H9 (cell line): Measurements from ENCODE around the gene ATP11B. TPM values are rescaled to one million over a fixed set of nuclear protein-coding genes. Genes with fewer than 3 reads are reported as not detected.
A peak's percentile ranks its signal among the peaks of the same experiment; 100 is the strongest.

Source experiments
- DNase-seq: peaks from one replicate; pipeline ENCODE4 v3.0.0-alpha.2; 2017
- H2AFZ ChIP-seq: one replicate; pipeline ENCODE4 v1.6.1; 2013; ENCODE audit warnings: mild to moderate bottlenecking, low read length, control low read depth, moderate library complexity
- H2AK5ac ChIP-seq: 2 replicates; pipeline ENCODE4 v1.6.1; 2013; ENCODE audit warnings: low read length, control low read depth, mixed read lengths; ENCODE audit not compliant: insufficient read length
- H2BK120ac ChIP-seq: one replicate; pipeline ENCODE4 v1.6.1; 2013; ENCODE audit warnings: low read depth, mild to moderate bottlenecking, low read length, control low read depth, inconsistent platforms; ENCODE audit not compliant: poor library complexity, severe bottlenecking
- H2BK12ac ChIP-seq: 2 replicates; pipeline ENCODE4 v1.6.1; 2013; ENCODE audit warnings: low read length, control low read depth, mixed read lengths, low read depth; ENCODE audit not compliant: insufficient read length
- H2BK15ac ChIP-seq: 2 replicates; pipeline ENCODE4 v1.6.1; 2013; ENCODE audit warnings: low read depth, low read length, control low read depth
- H2BK20ac ChIP-seq: one replicate; pipeline ENCODE4 v1.6.1; 2013; ENCODE audit warnings: low read depth, mild to moderate bottlenecking, low read length, control low read depth, inconsistent platforms; ENCODE audit not compliant: poor library complexity, severe bottlenecking
- H2BK5ac ChIP-seq: 2 replicates; pipeline ENCODE4 v1.6.1; 2013; ENCODE audit warnings: low read length, control low read depth, mixed read lengths; ENCODE audit not compliant: insufficient read length
- H3K14ac ChIP-seq: 2 replicates; pipeline ENCODE4 v1.6.1; 2013; ENCODE audit warnings: low read length, control low read depth; ENCODE audit not compliant: insufficient read depth
- H3K18ac ChIP-seq: 2 replicates; pipeline ENCODE4 v1.6.1; 2013; ENCODE audit warnings: low read depth, mild to moderate bottlenecking, mixed read lengths, low read length, control low read depth; ENCODE audit not compliant: insufficient read length
- H3K23ac ChIP-seq: 2 replicates; pipeline ENCODE4 v1.6.1; 2013; ENCODE audit warnings: low read length, control low read depth, mixed read lengths, low read depth; ENCODE audit not compliant: insufficient read length
- H3K23me2 ChIP-seq: 2 replicates; pipeline ENCODE4 v1.6.1; 2013; ENCODE audit warnings: low read depth, mild to moderate bottlenecking, mixed read lengths, low read length, control low read depth; ENCODE audit not compliant: insufficient read length, poor library complexity, severe bottlenecking
- H3K27ac ChIP-seq: 2 replicates; pipeline ENCODE4 v1.5.1; 2013; ENCODE audit warnings: low read length, control low read depth, mixed read lengths, low read depth; ENCODE audit not compliant: insufficient read length
- H3K27me3 ChIP-seq: 2 replicates; pipeline ENCODE4 v1.6.1; 2013; ENCODE audit warnings: low read length, control low read depth, inconsistent platforms; ENCODE audit not compliant: insufficient read depth
- H3K4ac ChIP-seq: 2 replicates; pipeline ENCODE4 v1.6.1; 2013; ENCODE audit warnings: low read depth, mild to moderate bottlenecking, control low read depth, inconsistent platforms, low read length, moderate library complexity
- H3K4me1 ChIP-seq: 2 replicates; pipeline ENCODE4 v1.6.1; 2013; ENCODE audit warnings: low read length, control low read depth, inconsistent platforms; ENCODE audit not compliant: insufficient read depth
- H3K4me2 ChIP-seq: 2 replicates; pipeline ENCODE4 v1.6.1; 2013; ENCODE audit warnings: low read length, control low read depth, mixed read lengths; ENCODE audit not compliant: insufficient read length, insufficient read depth
- H3K56ac ChIP-seq: 2 replicates; pipeline ENCODE4 v1.6.1; 2013; ENCODE audit warnings: low read depth, mild to moderate bottlenecking, mixed read lengths, low read length, control low read depth; ENCODE audit not compliant: insufficient read length
- H3K79me1 ChIP-seq: 2 replicates; pipeline ENCODE4 v1.6.1; 2013; ENCODE audit warnings: low read depth, mild to moderate bottlenecking, moderate library complexity, low read length, control low read depth, inconsistent platforms; ENCODE audit not compliant: insufficient read depth, poor library complexity, severe bottlenecking
- H3K79me2 ChIP-seq: 2 replicates; pipeline ENCODE4 v1.6.1; 2013; ENCODE audit warnings: low read length, control low read depth, inconsistent platforms; ENCODE audit not compliant: insufficient read depth
- H3K9ac ChIP-seq: 2 replicates; pipeline ENCODE4 v1.6.1; 2013; ENCODE audit warnings: low read length, control low read depth, mixed read lengths; ENCODE audit not compliant: insufficient read length; ENCODE audit errors: extremely low read depth
- H3K9me3 ChIP-seq: one replicate; pipeline ENCODE4 v1.6.1; 2013; ENCODE audit warnings: low read depth, low read length, inconsistent platforms; ENCODE audit not compliant: control insufficient read depth
- H3T11ph ChIP-seq: one replicate; pipeline ENCODE4 v1.6.1; 2013; ENCODE audit warnings: mild to moderate bottlenecking, low read length, control low read depth, inconsistent platforms
- H4K20me1 ChIP-seq: one replicate; pipeline ENCODE4 v1.6.1; 2013; ENCODE audit not compliant: control insufficient read depth, insufficient read length, insufficient read depth
- H4K5ac ChIP-seq: 2 replicates; pipeline ENCODE4 v1.6.1; 2013; ENCODE audit warnings: low read depth, mild to moderate bottlenecking, mixed read lengths, low read length, control low read depth; ENCODE audit not compliant: insufficient read length
- H4K8ac ChIP-seq: replicated peaks from 2 replicates; pipeline ENCODE4 v1.6.1; 2013; ENCODE audit warnings: low read length, control low read depth, mixed read lengths, low read depth; ENCODE audit not compliant: insufficient read length
- H4K91ac ChIP-seq: 2 replicates; pipeline ENCODE4 v1.6.1; 2013; ENCODE audit warnings: low read depth, mild to moderate bottlenecking, moderate library complexity, mixed read lengths, low read length, control low read depth; ENCODE audit not compliant: insufficient read length
- H3K27ac Mint-ChIP-seq, 3 experiments: 2 replicates in 2 of 3; 3 replicates in 1 of 3; pipeline ENCODE4 v1.8.0; 2020 to 2021; ENCODE audit warnings: mixed read lengths in 3 of 3, mild to moderate bottlenecking in 1 of 3, moderate library complexity in 1 of 3
- H3K27me3 Mint-ChIP-seq: 2 replicates; pipeline ENCODE4 v1.8.0; 2021; ENCODE audit warnings: low read depth, mild to moderate bottlenecking, moderate library complexity, mixed read lengths
- H3K36me3 Mint-ChIP-seq, 3 experiments: 2 replicates in 2 of 3; 3 replicates in 1 of 3; pipeline ENCODE4 v1.8.0; 2020 to 2021; ENCODE audit warnings: low read depth in 3 of 3, mixed read lengths in 3 of 3; ENCODE audit not compliant: insufficient read depth in 1 of 3
- H3K4me1 Mint-ChIP-seq, 2 experiments: 2 replicates each; pipeline ENCODE4 v1.8.0; 2020; ENCODE audit warnings: mixed read lengths in 2 of 2
- H3K4me3 Mint-ChIP-seq, 2 experiments: 2 replicates in 1 of 2; 3 replicates in 1 of 2; pipeline ENCODE4 v1.8.0; 2020 to 2021; ENCODE audit warnings: mild to moderate bottlenecking in 2 of 2, mixed read lengths in 2 of 2, moderate library complexity in 1 of 2
- H3K9me3 Mint-ChIP-seq, 2 experiments: 2 replicates in 1 of 2; 3 replicates in 1 of 2; pipeline ENCODE4 v1.8.0; 2020; ENCODE audit warnings: mild to moderate bottlenecking in 2 of 2, mixed read lengths in 2 of 2, moderate library complexity in 1 of 2
- CTCF ChIP-seq: fragments of 200-600 bp; sonication (generic); conservative IDR thresholded peaks from 3 replicates; pipeline ENCODE4 v1.8.0; 2021; ENCODE audit warnings: antibody characterized with exemption, mild to moderate bottlenecking
- total RNA-seq: library from RNA; stranded (reverse); gene quantifications from 2 replicates; pipeline ENCODE4 v1.2.1, GENCODE V29; 2021

Gene ATP11B
- total RNA-seq, 1 experiment from 2014 or later: 30.0 TPM

- Histone ChIP-seq H3K4ac (no peak overlapping the region), H2BK5ac (no peak overlapping the region), H3K23me2 (no peaks in the 10 kb centered on the region), H4K8ac (no peak overlapping the region), H2AFZ (no peak overlapping the region), H3K27me3 (no peaks in the 10 kb centered on the region), H2BK12ac (no peak overlapping the region), H3K4me2 (no peak overlapping the region), H3K14ac (no peak overlapping the region), H2BK15ac (no peak overlapping the region), H3K18ac (no peak overlapping the region), H2BK120ac (no peak overlapping the region), H3T11ph (no peak overlapping the region), H2AK5ac (no peak overlapping the region), H3K9me3 (no peaks in the 10 kb centered on the region), H2BK20ac (no peak overlapping the region), H3K23ac (no peak overlapping the region), H4K91ac (no peak overlapping the region), H3K56ac (no peak overlapping the region), H4K5ac (no peak overlapping the region), H3K4me1 (no peaks in the 10 kb centered on the region; the same call in 1 of the 2 replicates), H3K27ac (no peak overlapping the region), H3K79me1 (peaks cover 5% of the 10 kb centered on the region), H3K79me2 (peaks cover 20% of the 10 kb centered on the region), H3K9ac (no peak overlapping the region), H4K20me1 (no peaks in the 10 kb centered on the region)
- H3K27ac Mint-ChIP-seq: peak overlapping the region; percentile 21 to 84 (median 61); a peak in 4 of 7 replicates
- no peak overlapping the region for H3K4me3 Mint-ChIP-seq
- no peak for DNase-seq
- TF ChIP-seq CTCF: no peak
- peaks cover 0 to 2% (median 0%) of the 10 kb centered on the region in 3 experiments; a peak in 2 of 7 replicates for H3K36me3 Mint-ChIP-seq
- H3K27me3 Mint-ChIP-seq: no peaks in the 10 kb centered on the region
- no peaks in the 10 kb centered on the region for H3K9me3 Mint-ChIP-seq
- H3K4me1 Mint-ChIP-seq: peaks cover 27 to 34% of the 10 kb centered on the region in 2 experiments
Observed at GRCh38 chr3:182969277-182969676, 176.0 kb downstream of the ATP11B start.
